ENCODE data around the gene TRAP1.

DNA sequence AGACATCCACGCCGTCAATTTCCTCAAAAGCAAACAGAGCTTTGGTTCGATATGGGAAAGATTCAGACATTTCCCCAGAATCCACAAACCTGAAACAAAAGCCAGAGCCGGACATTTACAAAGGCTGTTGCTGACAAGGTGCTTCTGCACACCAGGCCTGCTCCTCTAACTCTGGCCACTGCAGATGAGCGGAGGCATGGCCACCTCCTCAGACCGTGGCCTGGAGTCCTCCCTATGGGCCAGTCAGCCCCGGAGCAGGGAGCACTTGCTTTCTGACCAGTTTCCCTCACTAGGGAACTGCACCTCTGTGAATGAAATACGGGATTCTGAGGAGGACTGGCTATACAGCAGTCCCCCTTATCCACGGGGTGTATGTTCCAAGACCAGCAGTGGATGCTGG, 22.3 kb upstream of the TRAP1 start:
- TF ChIP-seq, protein P1, sequence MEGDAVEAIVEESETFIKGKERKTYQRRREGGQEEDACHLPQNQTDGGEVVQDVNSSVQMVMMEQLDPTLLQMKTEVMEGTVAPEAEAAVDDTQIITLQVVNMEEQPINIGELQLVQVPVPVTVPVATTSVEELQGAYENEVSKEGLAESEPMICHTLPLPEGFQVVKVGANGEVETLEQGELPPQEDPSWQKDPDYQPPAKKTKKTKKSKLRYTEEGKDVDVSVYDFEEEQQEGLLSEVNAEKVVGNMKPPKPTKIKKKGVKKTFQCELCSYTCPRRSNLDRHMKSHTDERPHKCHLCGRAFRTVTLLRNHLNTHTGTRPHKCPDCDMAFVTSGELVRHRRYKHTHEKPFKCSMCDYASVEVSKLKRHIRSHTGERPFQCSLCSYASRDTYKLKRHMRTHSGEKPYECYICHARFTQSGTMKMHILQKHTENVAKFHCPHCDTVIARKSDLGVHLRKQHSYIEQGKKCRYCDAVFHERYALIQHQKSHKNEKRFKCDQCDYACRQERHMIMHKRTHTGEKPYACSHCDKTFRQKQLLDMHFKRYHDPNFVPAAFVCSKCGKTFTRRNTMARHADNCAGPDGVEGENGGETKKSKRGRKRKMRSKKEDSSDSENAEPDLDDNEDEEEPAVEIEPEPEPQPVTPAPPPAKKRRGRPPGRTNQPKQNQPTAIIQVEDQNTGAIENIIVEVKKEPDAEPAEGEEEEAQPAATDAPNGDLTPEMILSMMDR (IDR thresholded peaks at IDR 0.05; ENCODE audit: poor library complexity) = no peak
- no peak for TF ChIP-seq EZH2 (IDR thresholded peaks at IDR 0.05; ENCODE audit: borderline replicate concordance)

All from hepatocyte (in vitro differentiated cells).